GM19043 (cell line): ENCODE measurements around the gene PPP2R3B.
"Not testable (repeated sequence)": the region's sequence is repeated elsewhere in the genome, so short reads cannot be mapped to it uniquely, and the experiment has no call there.

ENCODE experiments used
- ATAC-seq: cut with Tn5 transposase; IDR thresholded peaks from one replicate; pipeline ENCODE4 v1.9.1; 2021; ENCODE audit warnings: low read depth; ENCODE audit not compliant: unreplicated experiment

Gene PPP2R3B

GRCh38 chrX:410296-410695 is 23.6 kb upstream of the PPP2R3B start:
- no peak for ATAC-seq

- ATAC-seq, result no peak
Observed at GRCh38 chrX:405149-405548, 18.4 kb upstream of the PPP2R3B start.

- ATAC-seq, result no peak
Observed at GRCh38 chrX:404656-405055, 17.9 kb upstream of the PPP2R3B start.

- no peak for ATAC-seq
Observed at GRCh38 chrX:402857-403256, 16.1 kb upstream of the PPP2R3B start.

- ATAC-seq, result no peak
Observed at GRCh38 chrX:400258-400657, 13.6 kb upstream of the PPP2R3B start.

- no peak for ATAC-seq
Observed at GRCh38 chrX:397575-397974, 10.9 kb upstream of the PPP2R3B start.

GRCh38 chrX:394830-395229 is 8.1 kb upstream of the PPP2R3B start:
- no peak for ATAC-seq

- no peak for ATAC-seq
Observed at GRCh38 chrX:392575-392846, 5.8 kb upstream of the PPP2R3B start.

GRCh38 chrX:391717-392574 is 5.2 kb upstream of the PPP2R3B start:
- ATAC-seq, result no peak

- no peak for ATAC-seq
Observed at GRCh38 chrX:390459-390858, 3.8 kb upstream of the PPP2R3B start.

GRCh38 chrX:389021-389441 is 2.3 kb upstream of the PPP2R3B start:
- no peak for ATAC-seq

- no peak for ATAC-seq
Observed at GRCh38 chrX:387729-388128, 1.0 kb upstream of the PPP2R3B start.

GRCh38 chrX:386239-386767 is 404 bp downstream of the PPP2R3B start:
- ATAC-seq, result peak; percentile 10

- not testable (repeated sequence) for ATAC-seq
Observed at GRCh38 chrX:385736-386135, 971 bp downstream of the PPP2R3B start.

GRCh38 chrX:384861-385260 is 1.8 kb downstream of the PPP2R3B start:
- ATAC-seq, result no peak

- ATAC-seq, result no peak
Observed at GRCh38 chrX:378443-378842, 8.3 kb downstream of the PPP2R3B start.

- ATAC-seq, result not testable (repeated sequence)
Observed at GRCh38 chrX:376206-376605, 10.5 kb downstream of the PPP2R3B start.

- ATAC-seq, result no peak
Observed at GRCh38 chrX:375181-376036, 11.3 kb downstream of the PPP2R3B start.

GRCh38 chrX:374596-374995 is 12.1 kb downstream of the PPP2R3B start:
- no peak for ATAC-seq

- ATAC-seq, result no peak
Observed at GRCh38 chrX:373641-374471, 12.9 kb downstream of the PPP2R3B start.
